HFF-Myc (cell line): ENCODE results near the gene CAST.

ENCODE experiments used
- DNase-seq: peaks from one replicate; pipeline ENCODE4 v3.0.0-alpha.2; 2011; ENCODE audit warnings: low read depth; ENCODE audit errors: extremely low read depth
- H3K4me3 ChIP-seq: replicated peaks from 2 replicates; pipeline ENCODE4 v1.5.1; 2011; ENCODE audit warnings: low read depth, mild to moderate bottlenecking, control low read depth, low read length
- TF ChIP-seq, protein P1 (sequence below): IDR thresholded peaks from 2 replicates; pipeline ENCODE4 v1.5.1; 2012; ENCODE audit warnings: mild to moderate bottlenecking, low read depth, low read length, control low read depth; ENCODE audit errors: missing control alignments

The CAST gene

DNA sequence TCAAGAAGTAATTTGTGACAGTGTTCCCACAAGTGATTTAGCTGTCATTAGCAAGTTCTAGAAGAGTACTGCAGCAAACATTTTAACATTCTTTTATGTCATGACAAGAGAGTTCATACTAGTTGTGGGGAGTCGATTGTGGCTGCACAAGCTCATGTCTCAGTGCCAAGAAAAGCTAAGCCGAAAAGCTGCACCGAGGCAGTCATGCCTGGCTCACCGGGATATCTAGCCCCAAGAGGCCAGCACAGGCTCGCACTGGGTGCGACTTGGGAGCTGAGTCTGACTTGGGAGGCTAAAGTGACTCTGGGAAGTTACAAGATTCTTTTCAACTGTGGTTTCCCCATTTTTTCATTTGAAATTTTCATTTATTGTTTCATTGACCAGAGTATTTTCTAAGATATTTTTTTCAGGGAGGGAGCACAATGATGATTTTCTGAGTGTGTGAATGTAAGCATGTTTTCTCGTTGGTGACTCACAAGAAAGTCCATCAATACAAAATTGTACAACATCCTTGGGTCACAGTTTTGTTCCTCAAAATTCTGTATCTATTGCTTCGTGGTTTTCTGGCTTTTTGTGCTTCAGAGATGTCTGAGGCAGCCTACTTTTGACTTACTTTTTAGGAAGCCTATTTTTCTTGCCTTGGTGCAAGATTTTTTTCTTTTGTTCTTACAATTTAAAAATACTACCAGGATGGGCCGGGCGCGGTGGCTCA, 18.7 kb downstream of the CAST start:
- no peak overlapping the region for H3K4me3 ChIP-seq
- TF ChIP-seq, protein P1, sequence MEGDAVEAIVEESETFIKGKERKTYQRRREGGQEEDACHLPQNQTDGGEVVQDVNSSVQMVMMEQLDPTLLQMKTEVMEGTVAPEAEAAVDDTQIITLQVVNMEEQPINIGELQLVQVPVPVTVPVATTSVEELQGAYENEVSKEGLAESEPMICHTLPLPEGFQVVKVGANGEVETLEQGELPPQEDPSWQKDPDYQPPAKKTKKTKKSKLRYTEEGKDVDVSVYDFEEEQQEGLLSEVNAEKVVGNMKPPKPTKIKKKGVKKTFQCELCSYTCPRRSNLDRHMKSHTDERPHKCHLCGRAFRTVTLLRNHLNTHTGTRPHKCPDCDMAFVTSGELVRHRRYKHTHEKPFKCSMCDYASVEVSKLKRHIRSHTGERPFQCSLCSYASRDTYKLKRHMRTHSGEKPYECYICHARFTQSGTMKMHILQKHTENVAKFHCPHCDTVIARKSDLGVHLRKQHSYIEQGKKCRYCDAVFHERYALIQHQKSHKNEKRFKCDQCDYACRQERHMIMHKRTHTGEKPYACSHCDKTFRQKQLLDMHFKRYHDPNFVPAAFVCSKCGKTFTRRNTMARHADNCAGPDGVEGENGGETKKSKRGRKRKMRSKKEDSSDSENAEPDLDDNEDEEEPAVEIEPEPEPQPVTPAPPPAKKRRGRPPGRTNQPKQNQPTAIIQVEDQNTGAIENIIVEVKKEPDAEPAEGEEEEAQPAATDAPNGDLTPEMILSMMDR: no peak
- no peak for DNase-seq

- DNase-seq: no peak
- TF ChIP-seq, protein P1: no peak
- H3K4me3 ChIP-seq: no peak overlapping the region
These were observed 21.2 kb downstream of the CAST start for GRCh38 chr5:96683392-96683791.

- no peak overlapping the region for H3K4me3 ChIP-seq
- DNase-seq: no peak
- TF ChIP-seq, protein P1: no peak
These were observed 21.6 kb downstream of the CAST start for GRCh38 chr5:96683810-96684209.

- DNase-seq: no peak
- no peak overlapping the region for H3K4me3 ChIP-seq
- TF ChIP-seq, protein P1: no peak
These were observed 24.9 kb downstream of the CAST start for GRCh38 chr5:96687080-96687479.

- no peak overlapping the region for H3K4me3 ChIP-seq
- TF ChIP-seq, protein P1: peak; percentile 39
- no peak for DNase-seq
These were observed 25.8 kb downstream of the CAST start for GRCh38 chr5:96687812-96688453.

- TF ChIP-seq, protein P1: no peak
- no peak overlapping the region for H3K4me3 ChIP-seq
- no peak for DNase-seq
These were observed 28.7 kb downstream of the CAST start for GRCh38 chr5:96690861-96691260.
